GM12864 (cell line): ENCODE measurements around the gene OSBPL10.

Experiments used
- DNase-seq: peaks from one replicate; pipeline ENCODE4 v3.0.0-alpha.2; 2011; ENCODE audit warnings: low read depth
- H3K4me3 ChIP-seq: 2 replicates; pipeline ENCODE4 v1.5.1; 2011; ENCODE audit warnings: mild to moderate bottlenecking, low read depth, low read length, control low read depth
- TF ChIP-seq, protein P1 (sequence below): IDR thresholded peaks from 2 replicates; pipeline ENCODE4 v1.5.1; 2011; ENCODE audit warnings: low read depth, mild to moderate bottlenecking, moderate library complexity, low read length, control low read depth, inconsistent platforms; ENCODE audit errors: missing control alignments

The OSBPL10 gene

DNA sequence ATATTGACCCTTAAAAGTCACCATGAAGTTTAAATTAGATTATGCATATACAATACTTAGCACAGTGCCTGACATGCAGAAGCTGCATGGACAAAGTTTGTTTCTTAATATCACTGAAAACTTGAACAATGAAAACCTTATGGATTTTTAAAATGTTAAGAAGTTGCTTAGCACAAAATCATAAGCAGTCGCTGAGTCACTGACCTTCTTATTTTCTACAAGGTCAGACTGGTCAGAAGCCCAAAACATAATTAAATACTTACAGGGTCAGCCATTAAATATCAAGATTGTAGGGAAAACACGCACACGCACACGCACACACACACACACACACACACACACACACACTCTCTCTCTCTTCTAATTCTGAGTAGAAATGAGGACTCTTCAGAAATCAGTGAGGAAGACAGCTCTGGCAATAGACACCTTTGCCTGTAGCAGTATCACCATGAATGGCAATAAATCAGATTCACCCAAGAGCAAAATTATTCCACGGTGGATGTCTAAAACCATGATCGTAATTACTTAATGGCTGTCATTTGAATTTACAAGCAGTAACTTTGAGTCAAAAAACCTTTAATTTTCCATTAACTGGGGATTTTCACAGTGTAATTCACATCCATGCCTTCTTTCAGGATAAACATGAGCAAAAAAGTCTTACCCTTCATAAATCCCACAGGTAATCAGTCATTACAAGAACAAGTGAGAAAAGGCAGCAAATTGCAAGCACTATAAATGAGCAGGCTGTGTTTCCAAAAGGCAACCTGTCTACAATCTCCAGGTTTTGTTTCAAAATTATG, 147.5 kb downstream of the OSBPL10 start:
- no peak for DNase-seq
- TF ChIP-seq, protein P1, sequence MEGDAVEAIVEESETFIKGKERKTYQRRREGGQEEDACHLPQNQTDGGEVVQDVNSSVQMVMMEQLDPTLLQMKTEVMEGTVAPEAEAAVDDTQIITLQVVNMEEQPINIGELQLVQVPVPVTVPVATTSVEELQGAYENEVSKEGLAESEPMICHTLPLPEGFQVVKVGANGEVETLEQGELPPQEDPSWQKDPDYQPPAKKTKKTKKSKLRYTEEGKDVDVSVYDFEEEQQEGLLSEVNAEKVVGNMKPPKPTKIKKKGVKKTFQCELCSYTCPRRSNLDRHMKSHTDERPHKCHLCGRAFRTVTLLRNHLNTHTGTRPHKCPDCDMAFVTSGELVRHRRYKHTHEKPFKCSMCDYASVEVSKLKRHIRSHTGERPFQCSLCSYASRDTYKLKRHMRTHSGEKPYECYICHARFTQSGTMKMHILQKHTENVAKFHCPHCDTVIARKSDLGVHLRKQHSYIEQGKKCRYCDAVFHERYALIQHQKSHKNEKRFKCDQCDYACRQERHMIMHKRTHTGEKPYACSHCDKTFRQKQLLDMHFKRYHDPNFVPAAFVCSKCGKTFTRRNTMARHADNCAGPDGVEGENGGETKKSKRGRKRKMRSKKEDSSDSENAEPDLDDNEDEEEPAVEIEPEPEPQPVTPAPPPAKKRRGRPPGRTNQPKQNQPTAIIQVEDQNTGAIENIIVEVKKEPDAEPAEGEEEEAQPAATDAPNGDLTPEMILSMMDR, result no peak
- no peak overlapping the region for H3K4me3 ChIP-seq

DNA sequence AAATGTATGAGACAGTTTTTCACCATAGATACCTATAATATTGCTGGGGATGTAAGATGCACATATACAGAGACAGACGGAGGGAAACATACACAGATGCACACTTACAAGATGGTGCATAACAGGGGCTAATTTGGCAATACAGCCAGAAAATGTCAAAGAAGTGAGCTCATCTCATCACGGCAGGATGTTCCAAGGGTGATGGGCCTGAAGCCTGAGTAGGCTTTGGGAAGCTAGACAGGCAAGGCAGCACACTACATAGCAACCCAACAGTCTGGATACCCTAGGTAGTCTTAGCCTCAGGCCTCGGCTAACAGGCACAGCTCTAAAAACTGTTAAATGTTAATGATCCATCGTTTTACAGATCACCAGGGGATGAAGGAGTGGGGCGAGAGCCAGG, 148.5 kb downstream of the OSBPL10 start:
- DNase-seq, result no peak
- TF ChIP-seq, protein P1, result no peak
- H3K4me3 ChIP-seq, result no peak overlapping the region

DNA sequence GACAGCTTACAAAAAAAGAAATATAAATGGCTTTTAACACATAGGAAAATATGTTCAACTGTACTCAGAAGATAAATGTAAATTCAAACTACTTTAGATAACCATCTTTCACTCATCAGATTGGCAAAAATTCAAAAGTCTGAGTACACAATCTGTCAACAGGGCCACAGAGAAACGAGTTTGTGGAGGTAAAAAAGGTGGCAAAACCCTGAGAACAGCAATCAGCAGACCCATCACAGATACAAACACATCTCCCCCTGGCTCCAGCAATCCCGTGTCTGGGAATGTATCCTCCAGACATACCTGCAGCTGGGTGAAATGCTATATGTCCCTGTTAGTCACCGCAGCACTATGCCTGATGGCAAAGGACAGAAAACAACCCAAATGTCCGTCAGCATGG, 149.5 kb downstream of the OSBPL10 start:
- TF ChIP-seq, protein P1, result no peak
- DNase-seq, result no peak
- no peak overlapping the region for H3K4me3 ChIP-seq

DNA sequence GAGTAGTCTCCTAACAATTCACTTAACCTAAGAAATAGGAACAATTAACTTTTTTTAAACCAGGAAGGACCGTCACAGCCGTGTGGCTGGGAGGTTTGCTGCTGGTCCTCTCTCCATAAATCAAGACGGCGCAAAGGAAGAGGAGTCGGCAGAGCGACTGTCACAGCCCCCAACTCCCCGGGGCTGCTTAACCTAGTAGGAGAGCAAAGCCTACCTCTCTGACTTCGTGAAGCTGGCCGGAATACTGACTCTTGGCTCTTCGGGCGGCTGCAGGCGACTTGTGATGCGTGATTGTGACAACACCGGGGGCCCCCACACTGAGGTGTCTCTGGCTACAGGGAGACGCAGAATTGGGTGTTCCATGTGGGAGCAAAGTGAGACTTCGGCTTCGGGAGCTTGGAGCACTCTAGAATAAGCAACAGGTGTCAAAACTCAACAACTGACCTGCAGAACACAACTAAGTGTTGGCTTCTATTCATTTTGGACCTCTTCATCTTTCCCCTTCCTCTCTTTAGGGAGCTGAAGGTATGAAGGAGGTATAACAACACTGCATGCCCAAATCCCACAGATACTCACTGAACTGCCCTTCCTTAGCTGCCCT, 151.1 kb downstream of the OSBPL10 start:
- no peak for DNase-seq
- H3K4me3 ChIP-seq, result no peak overlapping the region
- TF ChIP-seq, protein P1, result no peak

DNA sequence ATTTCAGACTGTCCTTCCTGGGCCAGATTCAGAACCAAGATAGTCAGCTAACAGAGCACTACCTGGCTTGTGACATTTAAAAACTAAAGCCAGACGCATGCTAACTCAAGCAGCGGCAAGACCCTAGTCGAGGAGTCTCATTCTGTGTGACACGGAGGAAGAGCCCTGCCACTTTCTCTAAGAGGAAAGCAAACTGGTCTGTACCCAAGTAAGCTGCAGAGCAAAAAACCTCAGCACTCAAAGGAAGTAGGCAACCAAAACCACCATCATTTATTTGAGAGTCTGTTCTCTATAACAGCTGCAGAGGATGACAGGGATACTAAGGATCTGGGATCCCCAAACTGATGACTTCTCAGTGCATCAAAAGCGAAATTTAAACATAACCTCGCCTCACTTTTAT, 152.1 kb downstream of the OSBPL10 start:
- no peak for DNase-seq
- H3K4me3 ChIP-seq, result no peak overlapping the region
- TF ChIP-seq, protein P1, result no peak

DNA sequence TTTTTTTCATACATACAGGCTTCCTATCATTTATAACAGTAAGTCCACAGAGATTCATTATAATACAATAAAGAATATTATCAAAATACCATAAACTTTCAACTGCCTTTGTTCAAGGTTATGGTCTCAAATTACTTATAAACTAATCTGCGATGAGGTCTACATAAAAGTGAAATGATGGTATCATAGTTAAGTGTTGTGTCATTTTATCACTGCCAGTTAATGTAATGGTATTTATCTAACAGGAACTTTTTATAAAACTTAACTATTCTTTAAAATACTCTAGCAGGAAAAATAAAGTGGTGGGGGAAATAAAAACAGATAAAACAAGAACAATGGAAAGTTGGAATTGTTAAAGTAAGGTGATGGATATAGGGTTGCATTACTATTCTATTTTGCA, 153.1 kb downstream of the OSBPL10 start:
- H3K4me3 ChIP-seq, result no peak overlapping the region
- TF ChIP-seq, protein P1, result no peak
- no peak for DNase-seq
